Lower leg skin (tissue), 3 donors: ENCODE data around the gene DTWD2.
"Not testable (repeated sequence)": the region's sequence is repeated elsewhere in the genome, so short reads cannot be mapped to it uniquely, and the experiment has no call there.

Experiments
- POLR2A ChIP-seq, 2 donors: fragments of 450-650 bp; IDR thresholded peaks; one replicate each; pipeline ENCODE4 v1.6.1; 2016 to 2017; ENCODE audit warnings: antibody characterized with exemption in 2 of 2, mild to moderate bottlenecking in 1 of 2, moderate library complexity in 1 of 2
- TF ChIP-seq, protein P1 (sequence below), 3 donors: fragments of 450-650 bp; IDR thresholded peaks; one replicate each; pipeline ENCODE4 v1.5.1; 2016; ENCODE audit warnings: antibody characterized with exemption in 3 of 3, mild to moderate bottlenecking in 3 of 3, moderate library complexity in 2 of 3

DNA sequence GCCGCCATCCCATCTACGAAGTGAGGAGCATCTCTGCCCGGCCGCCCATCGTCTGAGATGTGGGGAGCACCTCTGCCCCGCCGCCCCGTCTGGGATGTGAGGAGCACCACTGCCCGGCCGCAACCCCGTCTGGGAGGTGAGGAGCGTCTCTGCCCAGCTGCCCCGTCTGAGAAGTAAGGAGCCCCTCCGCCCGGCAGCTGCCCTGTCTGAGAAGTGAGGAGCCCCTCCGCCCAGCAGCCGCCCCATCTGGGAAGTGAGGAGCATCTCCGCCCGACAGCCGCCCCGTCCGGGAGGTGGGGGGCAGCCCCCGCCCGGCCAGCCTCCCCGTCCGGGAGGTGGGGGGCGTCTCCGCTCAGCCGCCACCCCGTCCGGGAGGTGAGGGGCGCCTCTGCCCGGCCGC is 23.4 kb downstream of the DTWD2 start:
- TF ChIP-seq POLR2A (IDR thresholded peaks at IDR 0.05) = not testable (repeated sequence)
- TF ChIP-seq, protein P1, sequence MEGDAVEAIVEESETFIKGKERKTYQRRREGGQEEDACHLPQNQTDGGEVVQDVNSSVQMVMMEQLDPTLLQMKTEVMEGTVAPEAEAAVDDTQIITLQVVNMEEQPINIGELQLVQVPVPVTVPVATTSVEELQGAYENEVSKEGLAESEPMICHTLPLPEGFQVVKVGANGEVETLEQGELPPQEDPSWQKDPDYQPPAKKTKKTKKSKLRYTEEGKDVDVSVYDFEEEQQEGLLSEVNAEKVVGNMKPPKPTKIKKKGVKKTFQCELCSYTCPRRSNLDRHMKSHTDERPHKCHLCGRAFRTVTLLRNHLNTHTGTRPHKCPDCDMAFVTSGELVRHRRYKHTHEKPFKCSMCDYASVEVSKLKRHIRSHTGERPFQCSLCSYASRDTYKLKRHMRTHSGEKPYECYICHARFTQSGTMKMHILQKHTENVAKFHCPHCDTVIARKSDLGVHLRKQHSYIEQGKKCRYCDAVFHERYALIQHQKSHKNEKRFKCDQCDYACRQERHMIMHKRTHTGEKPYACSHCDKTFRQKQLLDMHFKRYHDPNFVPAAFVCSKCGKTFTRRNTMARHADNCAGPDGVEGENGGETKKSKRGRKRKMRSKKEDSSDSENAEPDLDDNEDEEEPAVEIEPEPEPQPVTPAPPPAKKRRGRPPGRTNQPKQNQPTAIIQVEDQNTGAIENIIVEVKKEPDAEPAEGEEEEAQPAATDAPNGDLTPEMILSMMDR (IDR thresholded peaks at IDR 0.05) = not testable (repeated sequence)
